Fibroblast of the aortic adventitia (primary cell): ENCODE results near the gene HEPACAM2. TPM values are rescaled to one million over a fixed set of nuclear protein-coding genes. Genes with fewer than 3 reads are reported as not detected.

Source experiments
- DNase-seq: peaks from one replicate; pipeline ENCODE4 v3.0.0-alpha.2; 2010; ENCODE audit warnings: low read depth
- H3K4me3 ChIP-seq: 2 replicates; pipeline ENCODE4 v1.5.1; 2011; ENCODE audit warnings: low read depth, mild to moderate bottlenecking, control low read depth, low read length, moderate library complexity
- CTCF ChIP-seq: IDR thresholded peaks from 2 replicates; pipeline ENCODE4 v1.5.1; 2011; ENCODE audit warnings: mild to moderate bottlenecking, low read length, control low read depth, inconsistent platforms; ENCODE audit not compliant: insufficient read depth
- total RNA-seq: library from RNA; depleted of rRNA; stranded (reverse); fragments of >200 nt; gene quantifications from 2 replicates; pipeline ENCODE4 v1.2.3, GENCODE V29; 2012; ENCODE audit warnings: low replicate concordance

Gene HEPACAM2
- total RNA-seq, 1 donor: not detected

- H3K4me3 ChIP-seq: peak within 1 kb of the TSS; percentile 97
- no peak for TF ChIP-seq CTCF
- peak; percentile 96 for DNase-seq
Measured at GRCh38 chr7:93231799-93232672, 5.8 kb upstream of the HEPACAM2 start, which contains the start of gene VPS50. Gene VPS50 (plus strand): TSS chr7:93232366. CDS start chr7:93232468, 102 bp downstream.

GRCh38 chr7:93231259-93231658 lies 5.0 kb upstream of the HEPACAM2 start:
- H3K4me3 ChIP-seq: peak overlapping the region; percentile 97

GRCh38 chr7:93228302-93228701 lies 2.0 kb upstream of the HEPACAM2 start:
- DNase-seq: peak; percentile 81
- TF ChIP-seq CTCF: peak; percentile 60
- H3K4me3 ChIP-seq: no peak overlapping the region

More at GRCh38 chr7:93231259-93231658, 5.0 kb upstream of the HEPACAM2 start:
- no peak for TF ChIP-seq CTCF
- DNase-seq: peak; percentile 2

GRCh38 chr7:93219868-93220267 lies 6.4 kb downstream of the HEPACAM2 start:
- TF ChIP-seq CTCF: no peak
- no peak for DNase-seq
- H3K4me3 ChIP-seq: no peak overlapping the region

- DNase-seq: no peak
- TF ChIP-seq CTCF: no peak
- H3K4me3 ChIP-seq: no peak overlapping the region
Measured at GRCh38 chr7:93218997-93219827, 7.1 kb downstream of the HEPACAM2 start.

- DNase-seq: no peak
- H3K4me3 ChIP-seq: no peak overlapping the region
- no peak for TF ChIP-seq CTCF
Measured at GRCh38 chr7:93212881-93213280, 13.4 kb downstream of the HEPACAM2 start.
